ENCODE measurements around the gene PIP5K1C. TPM values are rescaled to one million over a fixed set of nuclear protein-coding genes. Genes with fewer than 3 reads are reported as not detected.

PIP5K1C gene
- total and polyA plus RNA-seq, 9 of the 15 experiments (the other 6 are each of a cell fraction or from before 2014, with no cell fraction given), result 0.38 to 22.1 (median 4.1) TPM

DNA sequence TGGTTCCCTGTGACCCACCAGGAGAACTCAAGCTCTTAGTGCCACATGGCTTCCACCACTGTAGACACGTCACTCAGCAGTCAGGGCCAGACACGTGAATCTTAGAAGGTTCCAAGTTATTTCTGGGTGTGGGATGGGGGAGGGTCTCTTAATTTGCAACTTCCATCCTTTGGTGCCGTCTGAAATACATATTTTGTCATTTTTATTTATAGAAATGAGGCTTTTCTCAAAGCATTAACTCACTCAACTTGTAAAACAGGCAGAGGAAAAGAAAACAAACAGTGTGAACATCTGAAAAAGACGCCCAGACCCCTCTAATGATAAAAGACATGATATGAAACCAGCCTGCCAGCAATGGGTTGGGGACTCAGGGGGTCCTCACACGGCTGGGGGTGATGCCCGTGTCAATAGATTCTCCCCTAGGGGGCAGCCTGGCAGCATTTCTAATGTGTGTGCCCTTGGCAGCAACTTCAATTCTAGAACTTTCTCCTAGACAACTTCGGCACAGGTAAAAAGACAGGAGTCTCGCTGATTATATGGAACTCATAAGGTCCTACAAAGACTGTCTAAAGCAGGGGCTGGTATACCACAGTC is 15.4 kb downstream of the PIP5K1C start (continued):
- peak; percentile 33; the same call in 1 of the 2 replicates for TF ChIP-seq ZBTB7A (IDR thresholded peaks at IDR 0.05; ENCODE audit: borderline replicate concordance, control insufficient read depth, low read depth, low read length)
- no peak for TF ChIP-seq FOXA3 (CRISPR knock-in tag; conservative IDR thresholded peaks at IDR 0.05 in 1 of 2, IDR thresholded peaks at IDR 0.05 in 1 of 2)
- no peak for TF ChIP-seq HNRNPLL (IDR thresholded peaks at IDR 0.05; ENCODE audit: low read depth, low read length, poor library complexity, severe bottlenecking)
- no peak for TF ChIP-seq POLR3A (IDR thresholded peaks at IDR 0.05; ENCODE audit: borderline replicate concordance, extremely low read depth, insufficient read depth, insufficient read length)
- no peak for TF ChIP-seq FUS (optimal IDR thresholded peaks at IDR 0.05; ENCODE audit: low read depth, low read length)
- TF ChIP-seq MEIS2 (IDR thresholded peaks at IDR 0.05; ENCODE audit: partially characterized antibody), result peak; percentile 27
- TF ChIP-seq ZC3H4 (CRISPR knock-in tag; IDR thresholded peaks at IDR 0.05; ENCODE audit: borderline replicate concordance), result no peak
- TF ChIP-seq ZKSCAN3 (CRISPR knock-in tag; IDR thresholded peaks at IDR 0.05), result no peak
- TF ChIP-seq FIP1L1 (IDR thresholded peaks at IDR 0.05; ENCODE audit: low read depth, low read length, poor library complexity, severe bottlenecking), result no peak
- TF ChIP-seq ZBTB17 (CRISPR knock-in tag; IDR thresholded peaks at IDR 0.05), result no peak
